ENCODE data around the gene RASSF4. TPM values are rescaled to one million over a fixed set of nuclear protein-coding genes. Genes with fewer than 3 reads are reported as not detected.

RASSF4 gene
- polyA plus RNA-seq, 4 donors: 16.1 to 136 (median 51.8) TPM

DNA sequence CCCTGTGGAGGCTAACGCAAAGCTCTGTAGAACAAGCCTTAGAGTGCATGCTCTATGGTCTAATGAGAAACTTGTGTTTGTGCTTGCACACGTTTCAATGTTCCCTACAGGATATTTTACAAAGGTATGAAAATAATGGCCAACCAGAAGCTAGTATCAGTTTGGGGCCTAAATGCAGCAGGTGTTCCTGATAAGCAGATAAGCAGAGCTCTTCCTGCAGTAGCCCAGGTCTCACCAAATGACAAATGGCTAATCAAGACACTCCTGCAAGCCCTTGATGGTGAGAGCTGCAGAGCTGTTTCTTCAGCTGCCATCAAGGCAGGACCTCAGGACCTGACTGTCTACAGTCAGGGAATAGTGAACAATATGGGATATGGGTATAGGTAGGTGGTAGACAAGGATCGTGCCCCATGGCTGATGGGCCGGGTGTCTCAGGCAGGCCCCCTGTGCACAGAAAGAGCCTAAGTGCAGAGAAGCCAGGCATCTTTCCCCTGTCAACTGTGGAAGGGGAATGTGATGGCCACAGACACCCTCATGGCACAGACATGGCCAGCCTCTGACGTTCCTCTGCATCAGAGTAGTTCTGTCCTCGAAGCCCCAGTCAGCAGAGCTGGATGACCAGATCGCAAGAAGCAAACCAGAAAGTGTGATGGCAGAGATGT lies 23.2 kb upstream of the RASSF4 start:
- H3K9me3 ChIP-seq (ENCODE audit: control insufficient read depth in 2 of 2, insufficient read depth in 1 of 2, low read depth in 1 of 2, low read length in 1 of 2): no peaks in the 10 kb centered on the region
- peaks cover 0 to 7% (median 0%) of the 10 kb centered on the region in 3 donors for H3K4me1 ChIP-seq (ENCODE audit: control insufficient read depth in 3 of 3, insufficient read depth in 2 of 3, low read depth in 1 of 3, low read length in 2 of 3)
- H3K27me3 ChIP-seq (ENCODE audit: control insufficient read depth in 3 of 3, insufficient read depth in 3 of 3, low read length in 3 of 3): no peaks in the 10 kb centered on the region
- no peak overlapping the region for H3K4me3 ChIP-seq (ENCODE audit: low read depth in 1 of 3, low read length in 3 of 3)
- no peak overlapping the region for H3K27ac ChIP-seq (ENCODE audit: low read depth in 1 of 3, low read length in 2 of 3)
- H3K36me3 ChIP-seq (ENCODE audit: control insufficient read depth in 3 of 3, insufficient read depth in 2 of 3, low read depth in 1 of 3, low read length in 3 of 3): no peaks in the 10 kb centered on the region
- WGBS, 3 donors: 79 to 89% (median 88%) methylated on average over 7 of the region's 7 CpGs
- FAIRE-seq: no peak
- no peak for DNase-seq

DNA sequence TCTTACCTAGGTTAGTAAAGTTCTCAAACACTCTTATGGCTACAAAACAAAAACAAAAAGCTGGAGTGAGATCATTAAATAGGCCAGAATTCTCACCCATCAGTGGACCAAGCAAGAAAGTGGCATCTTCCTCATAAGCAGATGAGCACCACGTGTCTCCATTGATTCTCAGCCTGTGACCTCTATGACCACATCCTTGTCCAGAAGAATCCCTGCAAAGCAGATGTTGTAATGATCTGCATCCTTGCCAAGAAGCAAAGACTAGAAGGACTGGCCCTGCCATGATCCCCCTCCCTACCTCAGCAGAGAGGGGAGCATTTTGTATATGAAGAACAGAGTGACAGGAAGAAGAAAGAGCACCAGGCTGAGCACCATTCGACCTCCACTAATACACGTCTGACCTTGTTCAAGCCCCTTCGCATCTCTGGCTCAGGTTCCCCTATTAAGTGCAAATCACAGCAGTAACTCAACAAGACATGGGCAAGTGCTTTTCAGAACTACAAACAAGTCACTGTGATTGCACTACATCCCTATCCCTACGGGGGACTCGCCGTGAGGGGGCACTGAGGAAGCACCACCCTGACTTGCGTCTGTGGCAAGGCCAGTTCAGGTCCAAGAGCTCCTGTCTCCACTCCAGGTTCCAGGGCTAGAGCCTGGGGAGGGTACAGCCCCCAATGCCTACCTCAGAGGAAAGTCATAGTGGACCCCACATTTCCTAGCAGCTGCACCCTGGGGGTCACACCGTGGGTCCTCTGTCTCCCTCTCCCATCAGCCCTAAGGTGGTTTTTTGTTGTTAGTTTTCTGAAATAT lies 22.2 kb upstream of the RASSF4 start:
- Histone ChIP-seq H3K4me3 (ENCODE audit: low read depth in 1 of 3, low read length in 3 of 3) (no peak overlapping the region), H3K27ac (ENCODE audit: low read depth in 1 of 3, low read length in 2 of 3) (no peak overlapping the region), H3K9me3 (ENCODE audit: control insufficient read depth in 2 of 2, insufficient read depth in 1 of 2, low read depth in 1 of 2, low read length in 1 of 2) (no peaks in the 10 kb centered on the region), H3K36me3 (ENCODE audit: control insufficient read depth in 3 of 3, insufficient read depth in 2 of 3, low read depth in 1 of 3, low read length in 3 of 3) (no peaks in the 10 kb centered on the region), H3K27me3 (ENCODE audit: control insufficient read depth in 3 of 3, insufficient read depth in 3 of 3, low read length in 3 of 3) (no peaks in the 10 kb centered on the region), H3K4me1 (ENCODE audit: control insufficient read depth in 3 of 3, insufficient read depth in 2 of 3, low read depth in 1 of 3, low read length in 2 of 3) (peaks cover 0 to 7% (median 0%) of the 10 kb centered on the region in 3 donors)
- FAIRE-seq (no peak), DNase-seq (no peak)
- 81 to 92% (median 86%) methylated on average over 9 of the region's 9 CpGs for WGBS, 3 donors

DNA sequence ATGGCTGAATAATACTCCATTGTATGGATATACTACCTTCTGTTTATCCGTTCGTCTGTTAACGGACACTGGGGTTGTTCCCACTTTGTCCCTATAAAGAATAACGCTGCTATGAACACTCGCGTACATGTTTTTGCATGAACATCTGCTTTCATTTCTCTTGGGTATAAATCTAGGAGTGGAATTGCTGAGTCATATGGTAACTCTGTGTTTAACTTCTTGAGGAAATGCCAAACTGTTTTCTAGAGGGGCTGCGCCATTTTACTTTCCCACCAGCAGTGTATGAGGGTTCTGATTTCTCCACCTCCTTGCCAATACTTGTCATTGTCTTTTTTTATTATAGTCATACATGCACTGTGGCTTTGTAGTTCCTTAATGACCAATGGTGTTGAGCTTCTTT lies 20.6 kb upstream of the RASSF4 start:
- Histone ChIP-seq H3K27ac (ENCODE audit: low read depth in 1 of 3, low read length in 2 of 3) (no peak overlapping the region), H3K36me3 (ENCODE audit: control insufficient read depth in 3 of 3, insufficient read depth in 2 of 3, low read depth in 1 of 3, low read length in 3 of 3) (no peaks in the 10 kb centered on the region), H3K4me1 (ENCODE audit: control insufficient read depth in 3 of 3, insufficient read depth in 2 of 3, low read depth in 1 of 3, low read length in 2 of 3) (no peaks in the 10 kb centered on the region), H3K4me3 (ENCODE audit: low read depth in 1 of 3, low read length in 3 of 3) (no peak overlapping the region), H3K9me3 (ENCODE audit: control insufficient read depth in 2 of 2, insufficient read depth in 1 of 2, low read depth in 1 of 2, low read length in 1 of 2) (no peaks in the 10 kb centered on the region), H3K27me3 (ENCODE audit: control insufficient read depth in 3 of 3, insufficient read depth in 3 of 3, low read length in 3 of 3) (no peaks in the 10 kb centered on the region)
- WGBS, 3 donors: 88 to 97% (median 94%) methylated on average over 7 of the region's 7 CpGs
- DNase-seq (no peak), FAIRE-seq (no peak)

- peak; percentile 58 to 70 for DNase-seq
- H3K27me3 ChIP-seq (ENCODE audit: control insufficient read depth in 3 of 3, insufficient read depth in 3 of 3, low read length in 3 of 3): no peaks in the 10 kb centered on the region
- peak; percentile 84 for FAIRE-seq
- H3K9me3 ChIP-seq (ENCODE audit: control insufficient read depth in 2 of 2, insufficient read depth in 1 of 2, low read depth in 1 of 2, low read length in 1 of 2): no peaks in the 10 kb centered on the region
- WGBS, 3 donors: 67 to 82% (median 79%) methylated on average over 7 of the region's 7 CpGs
- H3K4me1 ChIP-seq (ENCODE audit: control insufficient read depth in 3 of 3, insufficient read depth in 2 of 3, low read depth in 1 of 3, low read length in 2 of 3): no peaks in the 10 kb centered on the region
- no peak overlapping the region for H3K27ac ChIP-seq (ENCODE audit: low read depth in 1 of 3, low read length in 2 of 3)
- no peaks in the 10 kb centered on the region for H3K36me3 ChIP-seq (ENCODE audit: control insufficient read depth in 3 of 3, insufficient read depth in 2 of 3, low read depth in 1 of 3, low read length in 3 of 3)
- no peak overlapping the region for H3K4me3 ChIP-seq (ENCODE audit: low read depth in 1 of 3, low read length in 3 of 3)
Observed at GRCh38 chr10:44939691-44940401, 19.8 kb upstream of the RASSF4 start.

GRCh38 chr10:44944354-44944753 lies 15.2 kb upstream of the RASSF4 start:
- Histone ChIP-seq H3K27me3 (ENCODE audit: control insufficient read depth in 3 of 3, insufficient read depth in 3 of 3, low read length in 3 of 3) (no peaks in the 10 kb centered on the region), H3K9me3 (ENCODE audit: control insufficient read depth in 2 of 2, insufficient read depth in 1 of 2, low read depth in 1 of 2, low read length in 1 of 2) (no peaks in the 10 kb centered on the region), H3K4me3 (ENCODE audit: low read depth in 1 of 3, low read length in 3 of 3) (no peak overlapping the region), H3K36me3 (ENCODE audit: control insufficient read depth in 3 of 3, insufficient read depth in 2 of 3, low read depth in 1 of 3, low read length in 3 of 3) (no peaks in the 10 kb centered on the region), H3K4me1 (ENCODE audit: control insufficient read depth in 3 of 3, insufficient read depth in 2 of 3, low read depth in 1 of 3, low read length in 2 of 3) (peaks cover 0 to 20% (median 1%) of the 10 kb centered on the region in 3 donors), H3K27ac (ENCODE audit: low read depth in 1 of 3, low read length in 2 of 3) (no peak overlapping the region)
- 0 to 83% (median 33%) methylated on average over 1 of the region's 1 CpG for WGBS, 3 donors
- FAIRE-seq: no peak
- no peak for DNase-seq

DNA sequence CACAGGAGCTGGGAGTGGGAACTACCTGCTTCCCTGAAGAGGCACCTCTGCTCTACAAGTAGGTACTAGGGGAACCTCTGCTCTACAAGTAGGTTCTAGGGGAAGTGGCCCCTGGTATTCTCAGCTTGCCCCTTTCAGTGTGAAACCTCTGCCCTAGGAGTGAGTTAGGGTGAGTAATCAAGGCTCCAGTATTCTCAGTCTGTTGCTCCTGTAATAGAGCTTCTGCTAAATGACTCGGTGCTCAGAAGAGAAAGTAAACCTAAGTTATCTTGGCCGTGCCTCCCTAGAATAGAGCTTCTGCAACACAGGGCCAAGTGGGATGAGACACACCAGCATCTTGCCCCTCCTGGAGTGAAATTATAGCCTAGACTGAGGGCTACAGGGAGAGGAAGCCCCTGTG lies 13.4 kb upstream of the RASSF4 start:
- no peak for FAIRE-seq
- WGBS, 3 donors: 18 to 48% (median 36%) methylated on average over 2 of the region's 2 CpGs
- H3K27ac ChIP-seq (ENCODE audit: low read depth in 1 of 3, low read length in 2 of 3): peak overlapping the region in 1 of 3 donors; percentile 52
- no peaks in the 10 kb centered on the region for H3K27me3 ChIP-seq (ENCODE audit: control insufficient read depth in 3 of 3, insufficient read depth in 3 of 3, low read length in 3 of 3)
- H3K36me3 ChIP-seq (ENCODE audit: control insufficient read depth in 3 of 3, insufficient read depth in 2 of 3, low read depth in 1 of 3, low read length in 3 of 3): peaks cover 0 to 2% (median 0%) of the 10 kb centered on the region in 3 donors
- peak; percentile 39 to 48 for DNase-seq
- H3K9me3 ChIP-seq (ENCODE audit: control insufficient read depth in 2 of 2, insufficient read depth in 1 of 2, low read depth in 1 of 2, low read length in 1 of 2): no peaks in the 10 kb centered on the region
- peaks cover 0 to 38% (median 5%) of the 10 kb centered on the region in 3 donors for H3K4me1 ChIP-seq (ENCODE audit: control insufficient read depth in 3 of 3, insufficient read depth in 2 of 3, low read depth in 1 of 3, low read length in 2 of 3)
- H3K4me3 ChIP-seq (ENCODE audit: low read depth in 1 of 3, low read length in 3 of 3): no peak overlapping the region

- peaks cover 0 to 45% (median 5%) of the 10 kb centered on the region in 3 donors for H3K4me1 ChIP-seq (ENCODE audit: control insufficient read depth in 3 of 3, insufficient read depth in 2 of 3, low read depth in 1 of 3, low read length in 2 of 3)
- WGBS, 3 donors: 72 to 81% (median 75%) methylated on average over 6 of the region's 6 CpGs
- H3K4me3 ChIP-seq (ENCODE audit: low read depth in 1 of 3, low read length in 3 of 3): no peak overlapping the region
- no peak for DNase-seq
- no peaks in the 10 kb centered on the region for H3K27me3 ChIP-seq (ENCODE audit: control insufficient read depth in 3 of 3, insufficient read depth in 3 of 3, low read length in 3 of 3)
- H3K9me3 ChIP-seq (ENCODE audit: control insufficient read depth in 2 of 2, insufficient read depth in 1 of 2, low read depth in 1 of 2, low read length in 1 of 2): no peaks in the 10 kb centered on the region
- H3K27ac ChIP-seq (ENCODE audit: low read depth in 1 of 3, low read length in 2 of 3): no peak overlapping the region
- H3K36me3 ChIP-seq (ENCODE audit: control insufficient read depth in 3 of 3, insufficient read depth in 2 of 3, low read depth in 1 of 3, low read length in 3 of 3): peaks cover 0 to 2% (median 0%) of the 10 kb centered on the region in 3 donors
- no peak for FAIRE-seq
Observed at GRCh38 chr10:44947371-44948152, 12.0 kb upstream of the RASSF4 start.

- no peaks in the 10 kb centered on the region for H3K27me3 ChIP-seq (ENCODE audit: control insufficient read depth in 3 of 3, insufficient read depth in 3 of 3, low read length in 3 of 3)
- WGBS, 3 donors: 77 to 85% (median 79%) methylated on average over 1 of the region's 1 CpG
- no peak for DNase-seq
Observed at GRCh38 chr10:44948642-44949041, 11.0 kb upstream of the RASSF4 start.

More at GRCh38 chr10:44948642-44949041, 11.0 kb upstream of the RASSF4 start:
- H3K4me1 ChIP-seq (ENCODE audit: control insufficient read depth in 3 of 3, insufficient read depth in 2 of 3, low read depth in 1 of 3, low read length in 2 of 3): peaks cover 2 to 45% (median 5%) of the 10 kb centered on the region in 3 donors
- H3K36me3 ChIP-seq (ENCODE audit: control insufficient read depth in 3 of 3, insufficient read depth in 2 of 3, low read depth in 1 of 3, low read length in 3 of 3): peaks cover 0 to 2% (median 0%) of the 10 kb centered on the region in 3 donors
- no peak overlapping the region for H3K4me3 ChIP-seq (ENCODE audit: low read depth in 1 of 3, low read length in 3 of 3)
- H3K9me3 ChIP-seq (ENCODE audit: control insufficient read depth in 2 of 2, insufficient read depth in 1 of 2, low read depth in 1 of 2, low read length in 1 of 2): no peaks in the 10 kb centered on the region
- H3K27ac ChIP-seq (ENCODE audit: low read depth in 1 of 3, low read length in 2 of 3): no peak overlapping the region
- FAIRE-seq: no peak

Data from small intestine (tissue), 7 donors.